Astrocyte (in vitro differentiated cells and primary cell): Measurements from ENCODE around the gene IARS1. TPM values are rescaled to one million over a fixed set of nuclear protein-coding genes. Genes with fewer than 3 reads are reported as not detected.

Source experiments
- DNase-seq: peaks from one replicate; pipeline ENCODE4 v3.0.0-alpha.2; 2010; ENCODE audit warnings: low read depth
- FAIRE-seq: peaks from 2 replicates; lab custom pipeline; 2011; peaks lifted over from hg19 to GRCh38; lab: Jason Lieb, UNC
- H2AFZ ChIP-seq: 2 replicates; pipeline ENCODE4 v1.6.0; 2012; ENCODE audit warnings: low read depth, low read length, inconsistent platforms
- H3K27ac ChIP-seq: 2 replicates; pipeline ENCODE4 v1.5.1; 2011; ENCODE audit warnings: low read depth, low read length, inconsistent platforms
- H3K27me3 ChIP-seq: 2 replicates; pipeline ENCODE4 v1.6.0; 2011; ENCODE audit warnings: low read length, inconsistent platforms; ENCODE audit not compliant: insufficient read depth
- H3K36me3 ChIP-seq: 2 replicates; pipeline ENCODE4 v1.5.1; 2011; ENCODE audit warnings: low read length, inconsistent platforms; ENCODE audit not compliant: insufficient read depth
- H3K4me1 ChIP-seq: 2 replicates; pipeline ENCODE4 v1.5.1; 2011; ENCODE audit warnings: low read length, inconsistent platforms; ENCODE audit not compliant: insufficient read depth
- H3K4me2 ChIP-seq: 2 replicates; pipeline ENCODE4 v1.6.0; 2012; ENCODE audit warnings: low read length, inconsistent platforms
- H3K4me3 ChIP-seq: 2 replicates; pipeline ENCODE4 v1.5.1; 2011; ENCODE audit warnings: low read depth, mild to moderate bottlenecking, low read length, inconsistent platforms; ENCODE audit not compliant: insufficient read depth
- H3K79me2 ChIP-seq: 2 replicates; pipeline ENCODE4 v1.6.0; 2012; ENCODE audit warnings: mild to moderate bottlenecking, low read length, inconsistent platforms; ENCODE audit not compliant: insufficient read depth
- H3K9ac ChIP-seq: 2 replicates; pipeline ENCODE4 v1.6.0; 2012; ENCODE audit warnings: mild to moderate bottlenecking, low read length, inconsistent platforms
- H3K9me3 ChIP-seq: 2 replicates; pipeline ENCODE4 v1.5.1; 2012; ENCODE audit warnings: low read depth, mild to moderate bottlenecking, low read length, inconsistent platforms; ENCODE audit not compliant: insufficient read depth
- H4K20me1 ChIP-seq: 2 replicates; pipeline ENCODE4 v1.6.0; 2012; ENCODE audit warnings: low read length, inconsistent platforms; ENCODE audit not compliant: insufficient read depth
- H3K27ac Mint-ChIP-seq: one replicate; pipeline ENCODE4 v1.8.0; 2021; ENCODE audit warnings: mild to moderate bottlenecking, mixed read lengths; ENCODE audit not compliant: unreplicated experiment
- H3K27me3 Mint-ChIP-seq: one replicate; pipeline ENCODE4 v1.8.0; 2021; ENCODE audit warnings: low read depth, mixed read lengths; ENCODE audit not compliant: unreplicated experiment
- H3K36me3 Mint-ChIP-seq: one replicate; pipeline ENCODE4 v1.8.0; 2021; ENCODE audit warnings: low read depth, mixed read lengths; ENCODE audit not compliant: unreplicated experiment
- H3K4me1 Mint-ChIP-seq: one replicate; pipeline ENCODE4 v1.8.0; 2021; ENCODE audit warnings: low read depth, mixed read lengths; ENCODE audit not compliant: unreplicated experiment
- H3K4me3 Mint-ChIP-seq: one replicate; pipeline ENCODE4 v1.8.0; 2021; ENCODE audit warnings: mild to moderate bottlenecking, moderate library complexity, mixed read lengths; ENCODE audit not compliant: unreplicated experiment
- H3K9me3 Mint-ChIP-seq: one replicate; pipeline ENCODE4 v1.8.0; 2021; ENCODE audit warnings: mild to moderate bottlenecking, mixed read lengths; ENCODE audit not compliant: unreplicated experiment
- CTCF ChIP-seq: IDR thresholded peaks from 2 replicates; pipeline ENCODE4 v1.5.1; 2011; ENCODE audit warnings: low read depth, mild to moderate bottlenecking, inconsistent platforms, low read length, moderate library complexity; ENCODE audit not compliant: insufficient read depth
- EZH2 ChIP-seq: IDR thresholded peaks from 2 replicates; pipeline ENCODE4 v1.6.1; 2012; ENCODE audit warnings: mild to moderate bottlenecking, low read length, inconsistent platforms; ENCODE audit not compliant: insufficient read depth
- total RNA-seq: library from RNA; stranded (reverse); gene quantifications from 2 replicates; pipeline ENCODE4 v1.2.1, GENCODE V29; 2021

Gene IARS1
- total RNA-seq, 1 donor from 2014 or later, result 226 TPM

- H3K4me1 ChIP-seq, result no peaks in the 10 kb centered on the region
- no peaks in the 10 kb centered on the region for H3K9me3 Mint-ChIP-seq
- no peak overlapping the region for H3K4me3 ChIP-seq
- FAIRE-seq (no peak), DNase-seq (no peak)
- H3K27me3 Mint-ChIP-seq, result no peaks in the 10 kb centered on the region
- peaks cover 6% of the 10 kb centered on the region for H3K4me1 Mint-ChIP-seq
- H4K20me1 ChIP-seq, result peaks cover 12% of the 10 kb centered on the region
- peaks cover 40% of the 10 kb centered on the region for H3K36me3 ChIP-seq
- H3K4me2 ChIP-seq, result no peak overlapping the region
- no peak overlapping the region for H3K27ac Mint-ChIP-seq
- no peak overlapping the region for H3K9ac ChIP-seq
- no peaks in the 10 kb centered on the region for H3K27me3 ChIP-seq
- no peak overlapping the region for H2AFZ ChIP-seq
- peaks cover 22% of the 10 kb centered on the region for H3K79me2 ChIP-seq
- TF ChIP-seq CTCF (no peak), EZH2 (no peak)
- H3K9me3 ChIP-seq, result no peaks in the 10 kb centered on the region
- H3K4me3 Mint-ChIP-seq, result no peak overlapping the region
- H3K36me3 Mint-ChIP-seq, result peaks cover 27% of the 10 kb centered on the region
- no peak overlapping the region for H3K27ac ChIP-seq
These were observed 22.0 kb upstream of the IARS1 start for GRCh38 chr9:92315456-92315855.

- no peak overlapping the region for H3K27ac ChIP-seq
These were observed 20.1 kb upstream of the IARS1 start for GRCh38 chr9:92313624-92314012.

More at GRCh38 chr9:92313624-92314012, 20.1 kb upstream of the IARS1 start:
- Mint-ChIP-seq H3K9me3 (no peaks in the 10 kb centered on the region), H3K27ac (no peak overlapping the region), H3K27me3 (no peaks in the 10 kb centered on the region), H3K4me1 (peaks cover 7% of the 10 kb centered on the region), H3K36me3 (peaks cover 29% of the 10 kb centered on the region), H3K4me3 (no peak overlapping the region)
- H3K4me2 ChIP-seq, result no peak overlapping the region
- H2AFZ ChIP-seq, result no peak overlapping the region
- peaks cover 48% of the 10 kb centered on the region for H3K36me3 ChIP-seq
- H3K27me3 ChIP-seq, result no peaks in the 10 kb centered on the region
- no peak overlapping the region for H3K4me3 ChIP-seq
- H3K9me3 ChIP-seq, result no peaks in the 10 kb centered on the region
- H3K79me2 ChIP-seq, result peaks cover 22% of the 10 kb centered on the region
- DNase-seq (no peak), FAIRE-seq (no peak)
- TF ChIP-seq EZH2 (no peak), CTCF (no peak)
- peaks cover 12% of the 10 kb centered on the region for H4K20me1 ChIP-seq
- H3K4me1 ChIP-seq, result no peaks in the 10 kb centered on the region
- H3K9ac ChIP-seq, result no peak overlapping the region
